ELR (cell line): Measurements from ENCODE around the gene AFAP1L1.

ENCODE experiments used
- DNase-seq: peaks from one replicate; pipeline ENCODE4 v3.0.0-alpha.2; 2015; ENCODE audit warnings: low read depth

The AFAP1L1 gene

GRCh38 chr5:149271716-149272563 lies at the start of gene AFAP1L1:
Gene AFAP1L1, plus strand, starts transcription at chr5:149271859. Its CDS starts 110 bp downstream, at chr5:149271969.
- DNase-seq = peak; percentile 69

- DNase-seq = no peak
Measured at GRCh38 chr5:149223081-149223848, 48.4 kb upstream of the AFAP1L1 start.

GRCh38 chr5:149224282-149224681 lies 47.4 kb upstream of the AFAP1L1 start:
- no peak for DNase-seq

- DNase-seq = peak; percentile 86
Measured at GRCh38 chr5:149227168-149227826, 44.4 kb upstream of the AFAP1L1 start.

- peak; percentile 97 for DNase-seq
Measured at GRCh38 chr5:149228618-149229297, 42.9 kb upstream of the AFAP1L1 start.

GRCh38 chr5:149229298-149229937 lies 42.2 kb upstream of the AFAP1L1 start:
- DNase-seq = no peak

GRCh38 chr5:149235841-149236240 lies 35.8 kb upstream of the AFAP1L1 start:
- no peak for DNase-seq

- no peak for DNase-seq
Measured at GRCh38 chr5:149237662-149238061, 34.0 kb upstream of the AFAP1L1 start.

- DNase-seq = no peak
Measured at GRCh38 chr5:149238540-149238939, 33.1 kb upstream of the AFAP1L1 start.

- DNase-seq = no peak
Measured at GRCh38 chr5:149239917-149240316, 31.7 kb upstream of the AFAP1L1 start.

GRCh38 chr5:149240354-149240998 lies 31.2 kb upstream of the AFAP1L1 start:
- DNase-seq = no peak

- DNase-seq = no peak
Measured at GRCh38 chr5:149242339-149242738, 29.3 kb upstream of the AFAP1L1 start.

GRCh38 chr5:149246906-149247305 lies 24.8 kb upstream of the AFAP1L1 start:
- DNase-seq = no peak

- no peak for DNase-seq
Measured at GRCh38 chr5:149247726-149248125, 23.9 kb upstream of the AFAP1L1 start.

GRCh38 chr5:149251546-149251945 lies 20.1 kb upstream of the AFAP1L1 start:
- DNase-seq = no peak

GRCh38 chr5:149254506-149254905 lies 17.2 kb upstream of the AFAP1L1 start:
- DNase-seq = peak; percentile 33

GRCh38 chr5:149256451-149256850 lies 15.2 kb upstream of the AFAP1L1 start:
- DNase-seq = peak; percentile 69

GRCh38 chr5:149257131-149257530 lies 14.5 kb upstream of the AFAP1L1 start:
- no peak for DNase-seq

GRCh38 chr5:149257889-149258705 lies 13.6 kb upstream of the AFAP1L1 start:
- DNase-seq = peak; percentile 94

- DNase-seq = peak; percentile 15
Measured at GRCh38 chr5:149260761-149261160, 10.9 kb upstream of the AFAP1L1 start.
